Subcutaneous abdominal adipose tissue (tissue), 5 donors: ENCODE results near the gene CNIH3.

Experiments used
- H3K27ac ChIP-seq: one replicate; pipeline ENCODE4 v1.7.0; 2013; ENCODE audit warnings: low read depth, mild to moderate bottlenecking, inconsistent platforms, low read length, moderate library complexity
- H3K27me3 ChIP-seq, 5 donors: one replicate each; pipeline ENCODE4 v1.7.0; 2013; ENCODE audit warnings: low read length in 5 of 5, inconsistent platforms in 1 of 5; ENCODE audit not compliant: control insufficient read depth in 5 of 5, insufficient read depth in 4 of 5
- H3K36me3 ChIP-seq, 5 donors: one replicate each; pipeline ENCODE4 v1.7.0; 2013; ENCODE audit warnings: low read length in 5 of 5; ENCODE audit not compliant: control insufficient read depth in 5 of 5, insufficient read depth in 5 of 5
- H3K4me1 ChIP-seq, 5 donors: one replicate each; pipeline ENCODE4 v1.7.0; 2013; ENCODE audit warnings: low read length in 5 of 5, mild to moderate bottlenecking in 3 of 5, moderate library complexity in 1 of 5; ENCODE audit not compliant: control insufficient read depth in 5 of 5, insufficient read depth in 5 of 5
- H3K4me3 ChIP-seq, 5 donors: one replicate each; pipeline ENCODE4 v1.7.0; 2013; ENCODE audit warnings: low read length in 5 of 5, low read depth in 1 of 5
- H3K9ac ChIP-seq, 5 donors: one replicate each; pipeline ENCODE4 v1.7.0; 2013; ENCODE audit warnings: low read length in 5 of 5, mild to moderate bottlenecking in 4 of 5, moderate library complexity in 3 of 5
- H3K9me3 ChIP-seq, 5 donors: one replicate each; pipeline ENCODE4 v1.7.0; 2013; ENCODE audit warnings: low read length in 5 of 5; ENCODE audit not compliant: control insufficient read depth in 5 of 5
- donor health status: healthy.
- donor health status: healthy.
- donor health status: healthy.
- donor health status: healthy.
- donor health status: healthy.

CNIH3 gene

DNA sequence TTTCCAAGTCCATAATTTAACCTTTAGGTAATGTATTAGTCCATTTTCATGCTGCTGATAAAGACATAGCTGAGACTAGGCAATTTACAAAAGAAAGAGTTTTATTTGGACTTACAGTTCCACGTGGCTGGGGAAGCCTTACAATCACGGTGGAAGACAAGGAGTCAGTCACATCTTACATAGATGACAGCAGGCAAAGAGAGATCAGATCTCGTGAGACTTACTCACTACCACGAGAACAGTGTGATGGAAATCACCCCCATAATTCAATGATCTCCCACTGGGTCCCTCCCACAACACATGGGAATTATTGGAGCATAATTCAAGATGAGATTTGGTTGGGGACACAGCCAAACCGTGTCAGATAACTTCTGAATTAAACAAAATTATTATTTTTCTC is 44.0 kb downstream of the CNIH3 start:
- H3K27ac ChIP-seq, result no peak overlapping the region
- no peak overlapping the region for H3K9ac ChIP-seq
- H3K4me3 ChIP-seq, result no peak overlapping the region
- no peaks in the 10 kb centered on the region for H3K4me1 ChIP-seq
- H3K9me3 ChIP-seq, result no peaks in the 10 kb centered on the region
- no peaks in the 10 kb centered on the region for H3K27me3 ChIP-seq
- no peaks in the 10 kb centered on the region for H3K36me3 ChIP-seq

DNA sequence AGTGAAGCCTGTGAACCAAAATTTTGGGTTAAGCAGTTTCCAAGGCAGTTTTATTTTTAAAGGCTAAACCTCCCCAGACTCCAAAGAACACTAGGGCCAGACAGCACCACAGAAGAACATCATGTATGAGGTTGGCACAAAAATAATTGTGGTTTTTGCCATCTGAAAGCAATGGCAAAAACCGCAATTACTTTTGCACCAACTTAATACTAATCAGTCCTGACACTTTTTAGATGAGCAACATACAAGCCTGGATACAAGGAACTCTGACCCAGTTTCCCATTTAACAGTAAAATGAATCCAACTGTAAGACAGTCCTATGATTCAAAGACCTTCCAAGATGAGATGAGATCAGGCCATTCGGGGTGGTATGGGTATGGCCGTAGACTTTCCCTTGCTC is 46.8 kb downstream of the CNIH3 start:
- Histone ChIP-seq H3K27ac (no peak overlapping the region), H3K36me3 (no peaks in the 10 kb centered on the region), H3K4me3 (no peak overlapping the region), H3K27me3 (no peaks in the 10 kb centered on the region), H3K9ac (no peak overlapping the region), H3K4me1 (no peaks in the 10 kb centered on the region), H3K9me3 (no peaks in the 10 kb centered on the region)

DNA sequence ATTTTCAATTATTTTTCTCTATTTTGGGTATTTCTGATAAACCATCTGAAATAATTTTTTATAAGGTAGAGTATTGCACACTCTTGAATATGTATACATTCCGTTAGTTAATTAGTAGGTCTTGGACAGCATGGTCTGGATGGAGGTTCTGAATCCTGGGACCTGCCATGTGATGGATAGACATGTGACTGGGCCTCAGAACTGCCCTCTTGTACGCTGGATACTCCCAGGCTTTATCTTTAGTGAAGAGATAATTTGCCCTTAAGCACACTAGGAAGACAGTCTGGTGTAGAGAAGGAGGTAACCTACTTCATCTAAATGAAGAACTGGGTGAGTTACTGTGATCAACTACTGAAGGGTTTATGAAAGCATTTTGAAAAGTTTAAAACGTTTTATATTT is 48.9 kb downstream of the CNIH3 start:
- Histone ChIP-seq H3K4me1 (no peaks in the 10 kb centered on the region), H3K9me3 (no peaks in the 10 kb centered on the region), H3K27me3 (no peaks in the 10 kb centered on the region), H3K9ac (no peak overlapping the region), H3K4me3 (no peak overlapping the region), H3K27ac (no peak overlapping the region), H3K36me3 (no peaks in the 10 kb centered on the region)

DNA sequence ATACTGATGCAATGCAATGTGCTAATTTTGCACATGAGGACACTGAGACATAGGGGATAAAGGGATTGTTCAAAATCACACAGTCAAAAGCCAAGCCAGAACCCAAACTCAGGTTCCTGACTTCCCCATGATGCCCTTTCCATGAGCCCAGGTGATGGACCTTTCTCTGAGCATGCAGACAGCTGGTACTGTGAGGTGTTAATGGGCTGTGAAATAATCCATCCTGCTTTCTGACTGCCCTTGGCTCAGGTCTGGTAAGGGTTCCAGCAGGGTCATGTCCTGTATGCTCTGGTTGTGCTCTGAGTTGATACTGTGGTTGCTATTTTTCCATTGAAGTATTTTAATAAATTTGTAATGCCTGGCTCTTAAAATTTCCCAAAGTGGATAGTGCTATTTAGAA is 50.0 kb downstream of the CNIH3 start:
- Histone ChIP-seq H3K4me3 (no peak overlapping the region), H3K4me1 (no peaks in the 10 kb centered on the region), H3K9ac (no peak overlapping the region), H3K27ac (no peak overlapping the region), H3K27me3 (no peaks in the 10 kb centered on the region), H3K36me3 (no peaks in the 10 kb centered on the region), H3K9me3 (no peaks in the 10 kb centered on the region)

DNA sequence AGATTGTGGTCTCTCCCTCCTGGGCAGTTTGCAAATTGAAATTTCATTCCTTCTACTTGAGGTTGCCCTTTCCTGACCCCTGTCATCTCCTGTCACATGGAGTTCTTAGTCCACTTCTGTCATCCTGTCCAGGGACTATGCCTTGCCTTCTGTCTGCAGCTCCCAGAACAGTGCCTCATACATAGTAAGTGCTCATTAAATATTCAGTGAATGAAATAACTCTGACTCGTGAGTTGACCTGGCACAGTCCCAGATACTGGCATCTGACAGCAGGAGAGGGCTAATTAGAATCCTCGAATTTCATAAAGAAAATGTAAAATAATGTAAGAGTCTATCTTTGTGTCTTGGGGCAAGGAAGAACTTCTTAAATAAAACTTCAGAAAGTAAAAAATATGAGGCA is 50.8 kb downstream of the CNIH3 start:
- H3K27me3 ChIP-seq, result no peaks in the 10 kb centered on the region
- no peaks in the 10 kb centered on the region for H3K4me1 ChIP-seq
- no peak overlapping the region for H3K9ac ChIP-seq
- H3K36me3 ChIP-seq, result no peaks in the 10 kb centered on the region
- H3K9me3 ChIP-seq, result no peaks in the 10 kb centered on the region
- H3K27ac ChIP-seq, result no peak overlapping the region
- no peak overlapping the region for H3K4me3 ChIP-seq

DNA sequence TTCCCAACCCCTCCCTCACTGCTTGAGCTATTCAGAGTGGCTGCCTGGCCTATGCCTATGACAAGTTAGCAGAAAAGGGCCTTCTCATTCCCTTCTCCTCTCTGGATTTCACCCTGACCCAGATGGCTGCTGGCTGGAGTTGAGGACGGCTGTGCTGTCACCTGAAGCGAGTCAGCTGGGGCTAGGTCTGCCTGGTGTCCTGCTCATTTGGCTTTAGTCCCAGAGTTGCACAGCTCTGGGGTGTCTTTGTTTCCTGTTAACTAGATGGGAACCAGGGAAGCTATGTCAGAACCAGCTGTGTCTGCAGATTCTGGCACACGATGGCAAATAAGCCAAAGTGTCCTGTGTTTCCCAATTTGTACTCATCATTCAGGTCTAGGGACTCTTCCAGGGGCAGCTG is 52.9 kb downstream of the CNIH3 start:
- Histone ChIP-seq H3K4me3 (no peak overlapping the region), H3K27me3 (no peaks in the 10 kb centered on the region), H3K9ac (no peak overlapping the region), H3K36me3 (no peaks in the 10 kb centered on the region), H3K27ac (no peak overlapping the region), H3K4me1 (peaks cover 0 to 4% (median 0%) of the 10 kb centered on the region in 5 donors), H3K9me3 (no peaks in the 10 kb centered on the region)

DNA sequence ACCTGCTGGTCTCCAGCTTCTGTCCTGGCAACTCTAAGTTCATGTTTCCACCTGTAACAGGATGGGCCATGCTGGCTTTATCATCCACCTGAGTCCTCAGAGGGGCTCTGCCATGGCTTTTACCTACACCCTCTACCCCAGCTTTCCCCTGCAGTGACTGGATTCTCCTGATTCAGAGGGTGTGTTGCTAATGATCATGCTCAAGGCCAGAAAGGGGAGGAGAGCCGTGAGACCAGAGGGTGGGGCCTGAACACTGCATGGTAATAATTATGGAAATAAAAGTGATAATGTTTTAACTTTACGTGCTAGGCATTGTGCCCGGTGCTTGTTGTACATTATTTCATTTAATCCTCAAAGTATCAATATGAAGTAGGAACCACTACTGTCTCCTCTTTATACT is 53.3 kb downstream of the CNIH3 start:
- H3K9ac ChIP-seq, result no peak overlapping the region
- H3K4me3 ChIP-seq, result no peak overlapping the region
- peaks cover 0 to 4% (median 0%) of the 10 kb centered on the region in 5 donors for H3K4me1 ChIP-seq
- H3K9me3 ChIP-seq, result no peaks in the 10 kb centered on the region
- H3K36me3 ChIP-seq, result no peaks in the 10 kb centered on the region
- H3K27ac ChIP-seq, result no peak overlapping the region
- no peaks in the 10 kb centered on the region for H3K27me3 ChIP-seq

DNA sequence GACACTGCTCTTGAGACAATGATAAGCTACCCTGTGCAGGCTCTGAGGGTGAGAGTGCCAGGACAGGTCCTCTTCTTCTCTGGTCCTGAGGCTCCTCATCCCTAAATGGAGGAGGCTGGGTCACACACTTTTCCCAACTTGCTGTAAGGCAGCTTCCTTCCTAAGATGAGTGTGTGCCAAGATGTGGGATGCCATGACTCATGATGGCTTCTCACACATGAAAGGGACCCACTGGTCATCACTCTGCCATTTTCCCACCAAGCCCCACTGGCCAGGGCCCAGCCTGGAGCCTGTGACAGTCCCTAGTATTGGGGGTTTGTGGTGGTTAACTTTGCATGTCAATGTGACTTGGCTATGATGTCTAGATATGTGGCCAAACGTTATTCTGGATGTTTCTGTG is 54.4 kb downstream of the CNIH3 start:
- Histone ChIP-seq H3K4me1 (peaks cover 0 to 4% (median 0%) of the 10 kb centered on the region in 5 donors), H3K27ac (no peak overlapping the region), H3K36me3 (no peaks in the 10 kb centered on the region), H3K9ac (no peak overlapping the region), H3K27me3 (no peaks in the 10 kb centered on the region), H3K4me3 (no peak overlapping the region), H3K9me3 (no peaks in the 10 kb centered on the region)

DNA sequence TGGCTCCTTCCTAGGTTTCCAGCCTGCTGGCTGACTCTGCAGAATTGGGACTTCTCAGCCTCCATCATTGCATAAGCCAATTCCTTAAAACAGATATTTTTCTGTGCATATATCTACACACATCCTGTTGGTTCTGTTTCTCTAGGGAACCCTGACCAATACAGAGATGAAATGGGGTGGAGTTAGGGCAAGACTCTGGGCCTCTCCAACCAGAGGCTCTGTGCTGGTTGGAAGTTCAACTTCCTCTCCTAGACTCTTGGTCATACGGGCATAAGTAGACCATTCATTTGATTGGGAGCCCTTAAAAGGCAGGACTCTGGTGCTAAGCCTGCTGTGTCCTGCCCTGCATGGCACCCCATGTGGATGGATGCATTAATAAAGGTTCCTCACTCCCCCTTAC is 55.0 kb downstream of the CNIH3 start:
- Histone ChIP-seq H3K9ac (no peak overlapping the region), H3K36me3 (no peaks in the 10 kb centered on the region), H3K4me3 (no peak overlapping the region), H3K4me1 (peaks cover 0 to 4% (median 0%) of the 10 kb centered on the region in 5 donors), H3K9me3 (no peaks in the 10 kb centered on the region), H3K27ac (no peak overlapping the region), H3K27me3 (no peaks in the 10 kb centered on the region)

DNA sequence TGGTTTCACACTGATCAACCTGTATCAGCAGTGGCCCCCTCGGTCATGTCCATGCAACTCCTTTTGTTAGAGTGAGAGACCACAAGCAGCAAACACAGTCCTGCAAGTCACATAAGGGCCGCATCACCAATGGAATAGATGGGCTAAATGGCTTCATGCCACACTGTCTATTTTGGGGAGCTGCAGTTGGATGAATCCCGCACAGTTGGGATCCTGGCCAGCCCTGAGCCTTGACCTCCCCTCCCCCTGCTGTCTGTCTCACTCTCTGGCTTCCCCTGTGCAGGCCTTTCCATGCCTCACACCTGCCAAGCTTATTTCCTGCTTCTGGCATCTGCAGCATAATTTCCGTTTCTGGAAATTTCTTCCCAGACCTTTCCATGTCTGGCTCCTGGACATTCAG is 57.0 kb downstream of the CNIH3 start:
- H3K9ac ChIP-seq, result no peak overlapping the region
- peaks cover 0 to 4% (median 0%) of the 10 kb centered on the region in 5 donors for H3K4me1 ChIP-seq
- no peaks in the 10 kb centered on the region for H3K36me3 ChIP-seq
- no peak overlapping the region for H3K27ac ChIP-seq
- no peaks in the 10 kb centered on the region for H3K27me3 ChIP-seq
- H3K4me3 ChIP-seq, result no peak overlapping the region
- H3K9me3 ChIP-seq, result no peaks in the 10 kb centered on the region

DNA sequence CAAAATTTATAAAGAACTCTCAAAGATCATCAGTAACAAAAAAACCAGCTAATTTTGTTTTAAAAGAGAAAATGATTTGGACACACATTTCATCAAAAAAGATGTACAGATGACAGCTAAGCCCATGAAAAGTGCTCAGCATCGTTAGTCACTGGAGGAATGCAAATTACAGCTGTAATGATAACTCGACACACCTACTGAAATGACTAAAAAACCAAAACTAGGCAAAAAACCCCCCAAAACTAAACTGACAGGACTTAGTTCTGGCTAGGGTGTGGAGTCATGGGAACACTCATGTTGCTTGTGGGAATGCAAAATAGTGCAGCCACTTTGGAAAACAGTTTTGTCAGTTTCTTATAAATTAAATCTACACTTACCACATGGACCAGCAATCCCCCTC is 59.5 kb downstream of the CNIH3 start:
- Histone ChIP-seq H3K9ac (no peak overlapping the region), H3K4me3 (no peak overlapping the region), H3K36me3 (no peaks in the 10 kb centered on the region), H3K27me3 (no peaks in the 10 kb centered on the region), H3K4me1 (peaks cover 0 to 4% (median 0%) of the 10 kb centered on the region in 5 donors), H3K9me3 (no peaks in the 10 kb centered on the region), H3K27ac (no peak overlapping the region)
